ENCODE measurements around the gene USP47. TPM values are rescaled to one million over a fixed set of nuclear protein-coding genes. Genes with fewer than 3 reads are reported as not detected.
A peak's percentile ranks its signal among the peaks of the same experiment; 100 is the strongest.

USP47 gene
- total RNA-seq, 4 donors from 2014 or later = 84.4 to 222 (median 97.6) TPM

DNA sequence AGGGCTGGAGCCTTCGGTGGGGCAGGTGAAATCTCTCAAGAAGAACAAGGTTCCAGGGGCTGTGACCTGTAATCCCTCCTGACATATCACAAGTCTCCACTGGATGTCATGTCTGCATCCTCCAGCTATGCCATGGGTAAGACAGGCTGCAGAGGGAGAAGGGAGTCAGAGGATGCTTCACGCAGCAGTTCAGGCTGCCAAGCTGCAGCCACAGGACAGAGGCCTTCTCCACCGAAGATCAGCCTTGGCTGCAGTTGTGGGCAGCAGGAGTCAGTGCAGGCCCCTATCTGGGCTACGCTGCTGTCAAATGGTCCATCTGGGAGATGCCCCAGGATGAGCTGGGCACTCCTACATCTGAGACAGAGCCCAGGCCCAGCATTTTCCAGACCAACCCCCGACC lies 141.7 kb downstream of the USP47 start:
- Histone ChIP-seq H3K4me1 (peaks cover 8 to 16% of the 10 kb centered on the region in 2 donors), H3K4me3 (no peak overlapping the region), H3K9me3 (no peaks in the 10 kb centered on the region), H3K27me3 (no peaks in the 10 kb centered on the region), H3K27ac (no peak overlapping the region), H3K36me3 (no peaks in the 10 kb centered on the region)
- DNase-seq (no peak), ATAC-seq (no peak)
- intact Hi-C loops (cut with DNase I; ENCODE audit: low total_unique reads) = no loop called here
- in situ Hi-C loops (cut with MboI; ENCODE audit: low sequenced_read_pairs in 4 of 4) = no loop called here
- TF ChIP-seq, protein P1, sequence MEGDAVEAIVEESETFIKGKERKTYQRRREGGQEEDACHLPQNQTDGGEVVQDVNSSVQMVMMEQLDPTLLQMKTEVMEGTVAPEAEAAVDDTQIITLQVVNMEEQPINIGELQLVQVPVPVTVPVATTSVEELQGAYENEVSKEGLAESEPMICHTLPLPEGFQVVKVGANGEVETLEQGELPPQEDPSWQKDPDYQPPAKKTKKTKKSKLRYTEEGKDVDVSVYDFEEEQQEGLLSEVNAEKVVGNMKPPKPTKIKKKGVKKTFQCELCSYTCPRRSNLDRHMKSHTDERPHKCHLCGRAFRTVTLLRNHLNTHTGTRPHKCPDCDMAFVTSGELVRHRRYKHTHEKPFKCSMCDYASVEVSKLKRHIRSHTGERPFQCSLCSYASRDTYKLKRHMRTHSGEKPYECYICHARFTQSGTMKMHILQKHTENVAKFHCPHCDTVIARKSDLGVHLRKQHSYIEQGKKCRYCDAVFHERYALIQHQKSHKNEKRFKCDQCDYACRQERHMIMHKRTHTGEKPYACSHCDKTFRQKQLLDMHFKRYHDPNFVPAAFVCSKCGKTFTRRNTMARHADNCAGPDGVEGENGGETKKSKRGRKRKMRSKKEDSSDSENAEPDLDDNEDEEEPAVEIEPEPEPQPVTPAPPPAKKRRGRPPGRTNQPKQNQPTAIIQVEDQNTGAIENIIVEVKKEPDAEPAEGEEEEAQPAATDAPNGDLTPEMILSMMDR (IDR thresholded peaks at IDR 0.05 in 4 of 5, conservative IDR thresholded peaks at IDR 0.05 in 1 of 5) = no peak
- TF ChIP-seq POLR2A (IDR thresholded peaks at IDR 0.05) = no peak

DNA sequence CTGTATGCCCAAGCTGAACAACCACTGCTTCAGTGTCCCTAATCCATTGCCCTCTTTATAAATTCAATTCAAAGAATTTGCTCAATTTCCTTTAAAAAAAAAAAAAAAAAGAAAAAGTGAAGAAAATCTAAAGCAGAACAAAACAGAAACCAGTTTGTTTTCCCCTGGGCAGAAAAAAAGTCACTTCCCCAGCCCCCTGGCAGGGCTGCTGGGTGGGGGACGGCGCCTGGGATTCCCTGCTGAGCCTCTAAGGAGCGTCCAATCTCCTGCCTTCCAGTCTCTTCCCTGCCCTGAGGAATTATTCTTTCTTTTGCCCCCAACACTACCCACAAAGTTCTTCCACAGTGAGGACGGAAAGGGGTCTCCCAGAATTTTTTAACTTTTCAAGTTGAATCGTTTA lies 142.8 kb downstream of the USP47 start:
- intact Hi-C loops (cut with DNase I; ENCODE audit: low total_unique reads) (no loop called here), in situ Hi-C loops (cut with MboI; ENCODE audit: low sequenced_read_pairs in 4 of 4) (no loop called here)
- no peaks in the 10 kb centered on the region for H3K36me3 ChIP-seq
- H3K27me3 ChIP-seq = no peaks in the 10 kb centered on the region
- no peak overlapping the region for H3K27ac ChIP-seq
- DNase-seq (no peak), ATAC-seq (no peak)
- no peaks in the 10 kb centered on the region for H3K9me3 ChIP-seq
- H3K4me1 ChIP-seq = peaks cover 0 to 5% of the 10 kb centered on the region in 2 donors
- no peak for TF ChIP-seq POLR2A (IDR thresholded peaks at IDR 0.05)
- TF ChIP-seq, protein P1 (IDR thresholded peaks at IDR 0.05 in 4 of 5, conservative IDR thresholded peaks at IDR 0.05 in 1 of 5) = no peak
- H3K4me3 ChIP-seq = no peak overlapping the region

DNA sequence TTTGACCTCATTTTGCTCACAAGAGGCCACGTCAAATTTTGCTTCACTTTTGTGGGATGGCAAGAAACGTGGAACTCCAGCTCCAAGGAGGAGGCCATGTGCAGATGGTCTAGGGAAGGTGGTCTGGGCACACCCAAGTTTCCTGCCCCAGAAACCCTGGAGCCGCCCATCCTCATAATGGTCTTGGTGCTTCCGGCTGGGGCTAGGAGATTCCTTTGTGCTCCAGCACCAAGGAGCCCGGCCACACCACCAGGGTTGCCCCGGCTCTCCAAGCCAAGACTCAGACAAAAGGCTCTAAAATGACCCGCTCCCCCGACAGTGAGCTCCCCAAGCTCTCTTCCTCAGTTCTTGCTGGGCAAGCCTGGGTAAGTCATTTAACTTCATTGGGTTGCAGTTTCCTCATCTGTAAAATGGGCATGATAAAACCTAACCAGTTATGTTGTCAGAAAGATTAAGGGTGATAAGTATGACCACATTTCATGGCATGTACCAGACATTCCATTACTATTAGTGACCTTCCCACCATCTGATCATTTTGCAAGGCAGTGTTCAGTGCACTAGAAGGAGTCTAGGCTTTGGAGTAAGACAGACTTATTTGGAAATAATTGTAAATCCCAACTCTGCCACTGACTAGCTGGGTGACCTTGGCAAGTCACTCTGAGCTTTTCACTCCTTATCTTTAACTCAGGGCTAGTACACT lies 143.4 kb downstream of the USP47 start:
- in situ Hi-C loops (cut with MboI; ENCODE audit: low sequenced_read_pairs in 4 of 4) (no loop called here), intact Hi-C loops (cut with DNase I; ENCODE audit: low total_unique reads) (no loop called here)
- ATAC-seq = peak in 1 of 2 donors; percentile 24
- Histone ChIP-seq H3K27me3 (no peaks in the 10 kb centered on the region), H3K9me3 (no peaks in the 10 kb centered on the region), H3K4me1 (no peaks in the 10 kb centered on the region), H3K27ac (no peak overlapping the region), H3K36me3 (no peaks in the 10 kb centered on the region), H3K4me3 (no peak overlapping the region)
- no peak for DNase-seq
- TF ChIP-seq, protein P1 (IDR thresholded peaks at IDR 0.05 in 4 of 5, conservative IDR thresholded peaks at IDR 0.05 in 1 of 5) = no peak
- no peak for TF ChIP-seq POLR2A (IDR thresholded peaks at IDR 0.05)

DNA sequence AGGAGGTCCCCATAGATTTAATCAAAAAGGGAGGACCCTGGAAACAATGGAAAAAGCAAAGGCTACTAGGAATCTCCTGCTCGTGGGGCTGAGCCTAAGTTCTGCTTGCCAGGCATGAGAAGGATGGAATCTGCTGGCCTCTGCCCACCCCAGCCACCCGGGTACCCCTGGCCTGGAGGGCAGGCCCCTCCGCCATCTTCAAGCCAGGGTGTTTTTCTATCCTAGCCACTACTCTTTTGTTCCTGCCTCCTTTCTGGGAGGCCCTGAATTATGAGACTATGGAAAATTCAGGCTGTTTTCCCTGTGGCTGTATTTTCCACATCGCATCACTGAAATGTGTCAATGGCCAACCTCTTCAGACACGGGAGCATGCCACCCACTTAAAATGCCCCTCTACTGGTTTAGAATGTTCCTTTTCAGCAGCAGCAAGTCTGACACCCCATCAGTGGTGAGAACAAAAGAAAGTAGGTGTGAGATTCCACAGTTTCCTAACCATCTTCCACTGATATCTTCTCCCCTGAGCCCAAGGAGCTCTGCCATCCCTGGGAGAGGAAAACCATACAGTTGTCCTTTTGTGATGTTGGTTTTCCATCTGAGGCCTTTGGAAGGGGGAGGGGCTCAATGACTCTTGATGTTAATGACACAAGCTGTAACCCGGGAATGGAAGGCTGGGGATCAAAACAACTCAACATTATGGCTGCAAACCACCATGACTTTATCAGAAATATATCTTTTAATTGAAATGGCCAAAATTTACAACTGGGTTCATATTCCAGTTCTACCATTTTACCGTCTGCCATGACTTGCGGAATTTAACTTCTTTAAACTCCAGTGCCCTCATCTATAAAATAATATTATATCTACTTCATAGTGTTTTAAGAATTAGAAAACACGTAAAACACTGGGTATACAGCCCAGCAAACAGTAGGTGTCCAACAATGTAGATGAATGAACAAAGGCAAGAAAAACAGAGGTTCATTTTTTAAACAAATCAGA lies 144.5 kb downstream of the USP47 start:
- no peaks in the 10 kb centered on the region for H3K36me3 ChIP-seq
- in situ Hi-C loops (cut with MboI; ENCODE audit: low sequenced_read_pairs in 4 of 4) = no loop called here
- intact Hi-C loops (cut with DNase I; ENCODE audit: low total_unique reads) = no loop called here
- no peak overlapping the region for H3K4me3 ChIP-seq
- no peaks in the 10 kb centered on the region for H3K27me3 ChIP-seq
- DNase-seq = no peak
- no peak for ATAC-seq
- H3K27ac ChIP-seq = no peak overlapping the region
- TF ChIP-seq, protein P1 (IDR thresholded peaks at IDR 0.05 in 4 of 5, conservative IDR thresholded peaks at IDR 0.05 in 1 of 5) = no peak
- no peak for TF ChIP-seq POLR2A (IDR thresholded peaks at IDR 0.05)
- H3K9me3 ChIP-seq = no peaks in the 10 kb centered on the region
- H3K4me1 ChIP-seq = no peaks in the 10 kb centered on the region

Data from gastrocnemius medialis (tissue), 4 donors.